NB4 (cell line): Measurements from ENCODE around the gene GALNT11.

Experiments used
- MAX ChIP-seq: IDR thresholded peaks from 2 replicates; pipeline ENCODE4 v1.6.1; 2011; ENCODE audit warnings: low read depth, low read length
- POLR2A ChIP-seq: IDR thresholded peaks from 2 replicates; pipeline ENCODE4 v1.6.1; 2011; ENCODE audit warnings: mild to moderate bottlenecking; ENCODE audit not compliant: insufficient read length; ENCODE audit errors: extremely low read depth
- TF ChIP-seq, protein P1 (sequence below): IDR thresholded peaks from one replicate; pipeline ENCODE4 v1.5.1; 2012; ENCODE audit warnings: low read depth, low read length

- TF ChIP-seq POLR2A (no peak), MAX (no peak)
- TF ChIP-seq, protein P1, sequence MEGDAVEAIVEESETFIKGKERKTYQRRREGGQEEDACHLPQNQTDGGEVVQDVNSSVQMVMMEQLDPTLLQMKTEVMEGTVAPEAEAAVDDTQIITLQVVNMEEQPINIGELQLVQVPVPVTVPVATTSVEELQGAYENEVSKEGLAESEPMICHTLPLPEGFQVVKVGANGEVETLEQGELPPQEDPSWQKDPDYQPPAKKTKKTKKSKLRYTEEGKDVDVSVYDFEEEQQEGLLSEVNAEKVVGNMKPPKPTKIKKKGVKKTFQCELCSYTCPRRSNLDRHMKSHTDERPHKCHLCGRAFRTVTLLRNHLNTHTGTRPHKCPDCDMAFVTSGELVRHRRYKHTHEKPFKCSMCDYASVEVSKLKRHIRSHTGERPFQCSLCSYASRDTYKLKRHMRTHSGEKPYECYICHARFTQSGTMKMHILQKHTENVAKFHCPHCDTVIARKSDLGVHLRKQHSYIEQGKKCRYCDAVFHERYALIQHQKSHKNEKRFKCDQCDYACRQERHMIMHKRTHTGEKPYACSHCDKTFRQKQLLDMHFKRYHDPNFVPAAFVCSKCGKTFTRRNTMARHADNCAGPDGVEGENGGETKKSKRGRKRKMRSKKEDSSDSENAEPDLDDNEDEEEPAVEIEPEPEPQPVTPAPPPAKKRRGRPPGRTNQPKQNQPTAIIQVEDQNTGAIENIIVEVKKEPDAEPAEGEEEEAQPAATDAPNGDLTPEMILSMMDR = no peak
Observed at GRCh38 chr7:151993977-151994676, 31.3 kb upstream of the GALNT11 start.
